ENCODE results near the gene ALG3. TPM values are rescaled to one million over a fixed set of nuclear protein-coding genes. Genes with fewer than 3 reads are reported as not detected.

ALG3 gene
- total RNA-seq, 2 experiments from 2014 or later = 43.2 to 45.7 TPM

DNA sequence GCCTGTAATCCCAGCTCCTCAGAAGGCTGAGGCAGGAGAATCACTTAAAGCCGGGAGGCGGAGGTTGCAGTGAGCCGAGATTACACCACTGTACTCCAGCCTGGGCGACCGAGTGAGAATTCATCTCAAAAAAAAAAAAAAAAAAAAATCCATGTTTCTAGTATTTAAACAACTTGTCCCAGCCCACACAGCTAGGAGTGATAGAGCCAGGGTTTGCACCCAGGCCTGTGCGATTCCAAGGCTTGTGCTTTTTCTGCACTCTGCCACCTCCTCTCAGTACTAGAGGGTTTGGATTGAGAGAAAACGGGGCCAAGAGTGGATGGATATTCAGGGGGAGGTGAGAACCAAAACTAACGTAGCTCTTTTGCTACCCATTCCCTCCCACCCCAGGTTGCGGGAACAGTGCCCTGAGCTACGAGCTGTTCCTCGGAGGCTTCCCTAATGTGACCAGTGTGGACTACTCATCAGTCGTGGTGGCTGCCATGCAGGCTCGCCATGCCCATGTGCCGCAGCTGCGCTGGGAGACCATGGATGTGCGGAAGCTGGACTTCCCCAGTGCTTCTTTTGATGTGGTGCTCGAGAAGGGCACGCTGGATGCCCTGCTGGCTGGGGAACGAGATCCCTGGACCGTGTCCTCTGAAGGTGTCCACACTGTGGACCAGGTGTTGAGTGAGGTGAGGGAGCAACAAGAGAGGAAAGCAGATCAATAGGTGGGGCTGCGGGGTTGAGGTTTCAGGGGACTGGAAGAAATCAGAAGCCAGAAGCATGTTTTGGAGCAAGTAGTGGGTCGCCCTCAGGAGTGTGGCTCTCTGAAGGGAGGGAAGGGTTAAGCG, 8.5 kb upstream of the ALG3 start:
- DNase-seq = no peak
- peaks cover 16% of the 10 kb centered on the region for H3K4me1 Mint-ChIP-seq
- H3K27ac Mint-ChIP-seq = no peak overlapping the region
- no peaks in the 10 kb centered on the region for H3K9me3 Mint-ChIP-seq
- H3K27me3 Mint-ChIP-seq = peaks cover 27% of the 10 kb centered on the region
- CTCF ChIA-PET = interaction anchor here (0.7 to 2.6 kb wide), 6 partner anchors 7 to 366 kb away, joined by 3 to 13 read pairs (median 4); partner anchors contain the start of gene EEF1AKMT4
- no peak overlapping the region for H3K4me3 Mint-ChIP-seq
- H3K36me3 Mint-ChIP-seq (ENCODE audit: low read depth) = peaks cover 6% of the 10 kb centered on the region
- POLR2A ChIA-PET = no interaction called here

- H3K27ac Mint-ChIP-seq = no peak overlapping the region
- no peaks in the 10 kb centered on the region for H3K9me3 Mint-ChIP-seq
- DNase-seq = no peak
- H3K27me3 Mint-ChIP-seq = peaks cover 15% of the 10 kb centered on the region
- H3K4me3 Mint-ChIP-seq = no peak overlapping the region
- POLR2A ChIA-PET = no interaction called here
- CTCF ChIA-PET = interaction anchor here (1.0 to 2.6 kb wide), 3 partner anchors 9 to 28 kb away, joined by 4 to 13 read pairs (median 6); no protein-coding TSS in a partner anchor
- H3K36me3 Mint-ChIP-seq (ENCODE audit: low read depth) = peaks cover 4% of the 10 kb centered on the region
- peaks cover 7% of the 10 kb centered on the region for H3K4me1 Mint-ChIP-seq
These were observed 6.7 kb upstream of the ALG3 start for GRCh38 chr3:184255291-184256039.

- ChIA-PET CTCF (interaction anchor here (0.6 to 1.3 kb wide), 15 partner anchors 8 to 977 kb away, joined by 3 to 10 read pairs (median 4); no protein-coding TSS in a partner anchor), POLR2A (no interaction called here)
- Mint-ChIP-seq H3K4me1 (peaks cover 13% of the 10 kb centered on the region), H3K36me3 (ENCODE audit: low read depth) (peaks cover 3% of the 10 kb centered on the region), H3K27me3 (no peaks in the 10 kb centered on the region), H3K27ac (peak overlapping the region; percentile 97), H3K4me3 (peak overlapping the region; percentile 91), H3K9me3 (no peaks in the 10 kb centered on the region)
- peak; percentile 92 for DNase-seq
These were observed 1.5 kb upstream of the ALG3 start for GRCh38 chr3:184250167-184250828.

- Mint-ChIP-seq H3K27ac (peak within 1 kb of the TSS; percentile 97), H3K36me3 (ENCODE audit: low read depth) (peaks cover 8% of the 10 kb centered on the region), H3K27me3 (no peaks in the 10 kb centered on the region), H3K9me3 (no peaks in the 10 kb centered on the region), H3K4me3 (peak within 1 kb of the TSS; percentile 91), H3K4me1 (peaks cover 13% of the 10 kb centered on the region)
- ChIA-PET POLR2A (no interaction called here), CTCF (interaction anchor here (0.6 to 1.3 kb wide), 16 partner anchors 9 to 978 kb away, joined by 3 to 10 read pairs (median 4); no protein-coding TSS in a partner anchor)
- peak; percentile 96 for DNase-seq
These were observed 827 bp upstream of the ALG3 start, which contains the start of gene EEF1AKMT4 for GRCh38 chr3:184249412-184250166. EEF1AKMT4 (plus strand) TSS chr3:184249672; CDS start chr3:184249695, 23 bp downstream.

DNA sequence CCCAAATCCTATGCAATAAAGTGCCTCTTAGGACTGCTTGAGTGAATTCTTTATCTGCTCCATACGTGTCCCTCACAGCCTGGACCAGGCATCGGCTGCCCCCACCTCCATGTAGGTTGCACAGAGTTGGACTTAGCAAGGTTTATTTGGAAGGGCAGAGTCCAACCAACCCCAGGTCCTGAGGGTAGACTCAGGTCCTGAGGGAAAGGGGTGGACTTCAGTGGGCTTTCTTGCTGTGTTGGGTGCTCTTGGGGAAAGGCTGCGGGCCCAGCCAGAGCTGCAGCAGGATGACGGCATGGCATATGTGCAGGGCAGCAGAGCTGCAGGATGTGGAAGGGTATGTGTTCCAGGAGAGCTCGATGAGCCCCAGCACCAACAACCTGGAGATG, 6.5 kb downstream of the ALG3 start:
- Mint-ChIP-seq H3K4me1 (peaks cover 4% of the 10 kb centered on the region), H3K9me3 (no peaks in the 10 kb centered on the region), H3K4me3 (no peak overlapping the region), H3K36me3 (ENCODE audit: low read depth) (peaks cover 24% of the 10 kb centered on the region), H3K27me3 (no peaks in the 10 kb centered on the region), H3K27ac (no peak overlapping the region)
- ChIA-PET CTCF (interaction anchor here (1.0 kb wide), 1 partner anchor 15 kb away, joined by 3 read pairs; no protein-coding TSS in a partner anchor), POLR2A (no interaction called here)
- DNase-seq = no peak

- peaks cover 24% of the 10 kb centered on the region for H3K36me3 Mint-ChIP-seq (ENCODE audit: low read depth)
- no peak overlapping the region for H3K4me3 Mint-ChIP-seq
- H3K27me3 Mint-ChIP-seq = no peaks in the 10 kb centered on the region
- POLR2A ChIA-PET = no interaction called here
- H3K9me3 Mint-ChIP-seq = no peaks in the 10 kb centered on the region
- H3K4me1 Mint-ChIP-seq = peaks cover 4% of the 10 kb centered on the region
- CTCF ChIA-PET = interaction anchor here (1.0 kb wide), 1 partner anchor 14 kb away, joined by 3 read pairs; no protein-coding TSS in a partner anchor
- no peak for DNase-seq
- H3K27ac Mint-ChIP-seq = no peak overlapping the region
These were observed 7.1 kb downstream of the ALG3 start for GRCh38 chr3:184241447-184242296.

GRCh38 chr3:184241141-184241446, 7.7 kb downstream of the ALG3 start:
- ChIA-PET CTCF (no interaction called here), POLR2A (no interaction called here)
- Mint-ChIP-seq H3K27ac (no peak overlapping the region), H3K4me1 (peaks cover 3% of the 10 kb centered on the region), H3K4me3 (no peak overlapping the region), H3K36me3 (ENCODE audit: low read depth) (peaks cover 24% of the 10 kb centered on the region), H3K27me3 (no peaks in the 10 kb centered on the region), H3K9me3 (no peaks in the 10 kb centered on the region)
- no peak for DNase-seq

DNA sequence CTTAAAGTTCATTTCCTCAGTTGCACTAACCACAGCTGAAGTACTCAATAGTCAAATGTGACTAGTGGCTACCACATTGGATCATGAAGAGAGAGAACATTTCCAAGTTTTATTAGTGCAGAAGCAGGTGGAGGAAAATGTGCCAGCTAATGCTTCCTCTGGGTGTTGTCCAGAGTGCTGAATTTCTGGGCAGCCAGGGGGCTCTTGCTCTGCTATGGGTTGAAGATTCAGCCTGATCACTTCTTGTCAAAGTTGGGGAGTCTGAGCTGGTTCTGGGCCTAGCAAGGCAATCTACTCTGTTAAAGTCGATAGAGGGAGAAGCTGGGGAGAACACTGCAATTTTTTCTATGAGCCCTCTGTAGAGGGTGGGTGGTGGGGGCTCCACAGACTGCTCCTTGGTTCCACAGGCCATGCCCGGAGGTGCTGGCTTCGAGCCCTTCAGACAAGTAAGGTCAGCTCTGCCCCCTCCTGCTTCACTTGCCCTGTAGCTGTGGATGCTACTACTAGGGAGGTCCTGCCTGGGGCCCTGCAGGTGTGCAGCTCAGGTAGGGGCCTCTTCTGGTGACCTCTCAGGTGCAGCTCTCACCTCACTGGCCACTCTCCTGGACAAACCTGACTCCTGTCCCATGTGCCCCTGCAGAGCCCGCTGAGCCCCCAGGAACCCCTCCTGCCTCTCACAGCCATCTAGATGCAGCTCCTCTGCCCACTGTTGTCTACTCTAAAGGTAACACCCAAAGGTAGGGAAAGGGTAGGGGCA, 8.2 kb downstream of the ALG3 start:
- Mint-ChIP-seq H3K4me1 (no peaks in the 10 kb centered on the region), H3K4me3 (no peak overlapping the region), H3K9me3 (no peaks in the 10 kb centered on the region), H3K27me3 (no peaks in the 10 kb centered on the region), H3K27ac (no peak overlapping the region), H3K36me3 (ENCODE audit: low read depth) (peaks cover 22% of the 10 kb centered on the region)
- CTCF ChIA-PET = interaction anchor here (0.6 to 1.2 kb wide), 3 partner anchors 13 to 49 kb away, joined by 3 read pairs; no protein-coding TSS in a partner anchor
- POLR2A ChIA-PET = no interaction called here
- DNase-seq = peak; percentile 26

- Mint-ChIP-seq H3K4me1 (no peaks in the 10 kb centered on the region), H3K4me3 (no peak overlapping the region), H3K27ac (no peak overlapping the region), H3K27me3 (no peaks in the 10 kb centered on the region), H3K36me3 (ENCODE audit: low read depth) (peaks cover 18% of the 10 kb centered on the region), H3K9me3 (no peaks in the 10 kb centered on the region)
- DNase-seq = no peak
- CTCF ChIA-PET = interaction anchor here (0.6 to 1.2 kb wide), 3 partner anchors 12 to 50 kb away, joined by 3 read pairs; no protein-coding TSS in a partner anchor
- POLR2A ChIA-PET = no interaction called here
These were observed 9.1 kb downstream of the ALG3 start for GRCh38 chr3:184239708-184240107.

DNA sequence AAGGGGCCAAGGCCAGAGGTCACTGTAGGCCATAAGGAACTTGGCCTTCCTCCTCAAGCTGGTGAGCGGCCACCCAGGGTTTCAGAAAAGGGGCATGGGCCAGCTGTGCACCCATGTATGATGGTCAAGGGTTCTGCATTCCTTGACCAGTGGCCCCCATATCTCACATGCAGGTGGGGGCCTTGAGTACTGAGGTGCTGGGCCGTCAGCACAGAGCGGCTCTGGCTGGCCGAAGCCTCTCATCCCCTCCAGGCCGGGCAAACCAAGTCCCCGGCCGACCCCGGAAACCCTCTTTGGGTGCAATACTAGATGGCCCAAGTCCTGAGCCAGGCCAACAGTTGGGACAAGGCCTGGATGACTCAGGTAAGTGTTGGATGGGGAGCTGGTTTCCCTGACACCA, 9.5 kb downstream of the ALG3 start:
- CTCF ChIA-PET = interaction anchor here (1.0 kb wide), 1 partner anchor 12 kb away, joined by 3 read pairs; no protein-coding TSS in a partner anchor
- DNase-seq = no peak
- no peak overlapping the region for H3K27ac Mint-ChIP-seq
- no peaks in the 10 kb centered on the region for H3K27me3 Mint-ChIP-seq
- POLR2A ChIA-PET = no interaction called here
- peaks cover 13% of the 10 kb centered on the region for H3K36me3 Mint-ChIP-seq (ENCODE audit: low read depth)
- H3K9me3 Mint-ChIP-seq = no peaks in the 10 kb centered on the region
- H3K4me1 Mint-ChIP-seq = no peaks in the 10 kb centered on the region
- H3K4me3 Mint-ChIP-seq = no peak overlapping the region

DNA sequence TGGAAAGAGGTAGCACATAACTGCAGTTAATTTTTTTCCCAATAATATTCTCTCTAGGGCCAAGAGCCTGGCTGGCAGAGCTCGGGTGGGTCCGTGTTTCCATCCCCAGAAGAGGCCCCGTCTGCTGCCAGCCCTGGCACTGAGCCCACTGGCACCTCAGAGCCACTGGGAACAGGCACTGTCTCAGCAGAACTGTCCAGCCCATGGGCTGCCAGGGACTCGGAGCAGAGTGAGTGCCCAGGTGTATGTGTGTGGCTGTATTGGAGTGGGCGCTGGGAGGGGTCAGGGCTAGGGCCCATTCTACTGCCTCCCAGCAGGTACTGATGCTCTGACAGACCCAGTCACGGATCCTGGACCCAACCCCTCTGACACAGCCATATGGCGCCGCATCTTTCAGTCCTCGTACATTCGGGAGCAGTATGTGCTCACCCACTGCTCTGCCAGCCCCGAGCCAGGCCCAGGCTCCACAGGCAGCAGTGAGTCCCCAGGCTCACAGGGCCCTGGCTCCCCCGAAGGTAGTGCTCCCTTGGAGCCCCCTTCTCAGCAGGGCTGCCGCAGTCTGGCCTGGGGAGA, 10.4 kb downstream of the ALG3 start:
- H3K36me3 Mint-ChIP-seq (ENCODE audit: low read depth) = peaks cover 10% of the 10 kb centered on the region
- ChIA-PET CTCF (interaction anchor here (0.9 to 3.0 kb wide), 2 partner anchors 11 to 133 kb away, joined by 3 to 16 read pairs; no protein-coding TSS in a partner anchor), POLR2A (no interaction called here)
- no peaks in the 10 kb centered on the region for H3K27me3 Mint-ChIP-seq
- H3K4me1 Mint-ChIP-seq = no peaks in the 10 kb centered on the region
- H3K9me3 Mint-ChIP-seq = no peaks in the 10 kb centered on the region
- DNase-seq = no peak
- H3K27ac Mint-ChIP-seq = no peak overlapping the region
- H3K4me3 Mint-ChIP-seq = no peak overlapping the region

All from activated CD4-positive, alpha-beta T cell treated with anti-CD3 and anti-CD28 coated beads, Interleukin-2, amount 10 ng/mL, durations not matched to agents 7 days and 5 days (primary cell).